ENCODE data around the gene SUCLG2.

The SUCLG2 gene

GRCh38 chr3:67500709-67501108, 153.7 kb downstream of the SUCLG2 start:
- ChIA-PET CTCF (interaction anchor here (0.5 kb wide), 1 partner anchor 22 kb away, joined by 3 read pairs; no protein-coding TSS in a partner anchor), POLR2A (no interaction called here)
- TF ChIP-seq IKZF3 (tag by site-specific recombination; IDR thresholded peaks at IDR 0.05) = no peak
- TF ChIP-seq YY2 (tag by site-specific recombination; IDR thresholded peaks at IDR 0.05) = no peak
- no peak for TF ChIP-seq KLF1 (tag by site-specific recombination; IDR thresholded peaks at IDR 0.05)
- TF ChIP-seq ZNF311 (tag by site-specific recombination; IDR thresholded peaks at IDR 0.05; ENCODE audit: borderline replicate concordance) = no peak
- no peak for TF ChIP-seq HIC1 (tag by site-specific recombination; IDR thresholded peaks at IDR 0.05)
- TF ChIP-seq ZNF521 (tag by site-specific recombination; IDR thresholded peaks at IDR 0.05) = no peak
- TF ChIP-seq BCL6B (tag by site-specific recombination; IDR thresholded peaks at IDR 0.05) = no peak
- no peak for TF ChIP-seq ZNF707 (tag by site-specific recombination; IDR thresholded peaks at IDR 0.05)
- Histone ChIP-seq H3K4me1 (ENCODE audit: control insufficient read depth, insufficient read depth, low read length) (no peaks in the 10 kb centered on the region), H3K27ac (ENCODE audit: extremely low read depth, low read depth, low read length) (no peak overlapping the region), H3K9me3 (ENCODE audit: control insufficient read depth, insufficient read depth, low read depth, low read length) (no peaks in the 10 kb centered on the region), H3K36me3 (ENCODE audit: control insufficient read depth in 2 of 2, insufficient read depth in 1 of 2, low read length in 2 of 2) (no peaks in the 10 kb centered on the region), H3K4me3 (ENCODE audit: low read depth, low read length) (no peak overlapping the region)

- no peak for TF ChIP-seq ZNF621 (tag by site-specific recombination; IDR thresholded peaks at IDR 0.05)
- TF ChIP-seq GFI1B (tag by site-specific recombination; IDR thresholded peaks at IDR 0.05) = no peak
- no peak for TF ChIP-seq ZNF449 (tag by site-specific recombination; IDR thresholded peaks at IDR 0.05)
- TF ChIP-seq ZNF174 (tag by site-specific recombination; IDR thresholded peaks at IDR 0.05) = no peak
- no peak for TF ChIP-seq ZNF398 (tag by site-specific recombination; IDR thresholded peaks at IDR 0.05)
- H3K4me1 ChIP-seq (ENCODE audit: control insufficient read depth, insufficient read depth, low read length) = no peaks in the 10 kb centered on the region
- H3K27ac ChIP-seq (ENCODE audit: extremely low read depth, low read depth, low read length) = no peak overlapping the region
- ChIA-PET POLR2A (no interaction called here), CTCF (interaction anchor here (0.6 kb wide), 1 partner anchor 1173 kb away, joined by 3 read pairs; no protein-coding TSS in a partner anchor)
- H3K36me3 ChIP-seq (ENCODE audit: control insufficient read depth in 2 of 2, insufficient read depth in 1 of 2, low read length in 2 of 2) = no peaks in the 10 kb centered on the region
- no peak overlapping the region for H3K4me3 ChIP-seq (ENCODE audit: low read depth, low read length)
- no peaks in the 10 kb centered on the region for H3K9me3 ChIP-seq (ENCODE audit: control insufficient read depth, insufficient read depth, low read depth, low read length)
Measured at GRCh38 chr3:67497746-67498145, 156.7 kb downstream of the SUCLG2 start.

GRCh38 chr3:67495751-67496150, 158.7 kb downstream of the SUCLG2 start:
- H3K27ac ChIP-seq (ENCODE audit: extremely low read depth, low read depth, low read length) = no peak overlapping the region
- H3K4me1 ChIP-seq (ENCODE audit: control insufficient read depth, insufficient read depth, low read length) = no peaks in the 10 kb centered on the region
- H3K9me3 ChIP-seq (ENCODE audit: control insufficient read depth, insufficient read depth, low read depth, low read length) = no peaks in the 10 kb centered on the region
- ChIA-PET POLR2A (no interaction called here), CTCF (no interaction called here)
- H3K36me3 ChIP-seq (ENCODE audit: control insufficient read depth in 2 of 2, insufficient read depth in 1 of 2, low read length in 2 of 2) = no peaks in the 10 kb centered on the region
- H3K4me3 ChIP-seq (ENCODE audit: low read depth, low read length) = no peak overlapping the region
- no peak for TF ChIP-seq ZNF518A (tag by site-specific recombination; conservative IDR thresholded peaks at IDR 0.05; ENCODE audit: low read depth)
- TF ChIP-seq ZNF560 (tag by site-specific recombination; IDR thresholded peaks at IDR 0.05; ENCODE audit: borderline replicate concordance) = no peak
- no peak for TF ChIP-seq ZNF654 (tag by site-specific recombination; IDR thresholded peaks at IDR 0.05; ENCODE audit: low read depth)
- TF ChIP-seq ZNF692 (tag by site-specific recombination; IDR thresholded peaks at IDR 0.05) = no peak
- no peak for TF ChIP-seq ZNF248 (tag by site-specific recombination; IDR thresholded peaks at IDR 0.05)
